ENCODE results near the gene ZMYND8.
A peak's percentile ranks its signal among the peaks of the same experiment; 100 is the strongest.

The ZMYND8 gene

DNA sequence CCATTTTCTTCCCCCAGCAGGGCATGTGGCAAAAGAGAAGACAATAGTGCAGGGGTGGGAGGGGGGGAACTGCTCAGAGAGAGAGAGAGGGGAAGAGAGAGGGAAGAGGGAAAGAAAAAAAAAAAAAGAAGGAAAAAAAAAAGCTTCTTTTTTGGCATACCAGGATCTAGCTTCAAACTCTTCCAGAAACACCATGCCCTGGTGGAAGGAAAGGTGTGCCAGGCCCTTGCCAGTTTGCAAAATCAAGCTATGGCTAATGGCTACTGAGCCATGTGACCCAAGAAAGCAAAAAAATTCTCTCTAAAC lies 326 bp downstream of the ZMYND8 start:
- H3K27me3 ChIP-seq (ENCODE audit: insufficient read depth, low read length), result no peaks in the 10 kb centered on the region
- no peaks in the 10 kb centered on the region for H3K9me3 ChIP-seq (ENCODE audit: insufficient read depth, low read depth, low read length)
- peak overlapping the region; percentile 84; the same call in 1 of the 2 replicates for H3K9ac ChIP-seq (ENCODE audit: low read depth, low read length)
- peaks cover 39% of the 10 kb centered on the region for H3K36me3 ChIP-seq (ENCODE audit: insufficient read depth, low read depth, low read length)
- peak overlapping the region; percentile 99 for H3K27ac ChIP-seq (ENCODE audit: low read length)
- peak overlapping the region; percentile 47 for H3K4me3 ChIP-seq (ENCODE audit: low read length)
- peaks cover 97% of the 10 kb centered on the region for H3K4me1 ChIP-seq (ENCODE audit: insufficient read depth, low read length)

- Histone ChIP-seq H3K27ac (ENCODE audit: low read length) (peak overlapping the region; percentile 41), H3K4me1 (ENCODE audit: insufficient read depth, low read length) (peaks cover 97% of the 10 kb centered on the region), H3K4me3 (ENCODE audit: low read length) (peak overlapping the region; percentile 45), H3K27me3 (ENCODE audit: insufficient read depth, low read length) (no peaks in the 10 kb centered on the region), H3K36me3 (ENCODE audit: insufficient read depth, low read depth, low read length) (peaks cover 39% of the 10 kb centered on the region), H3K9me3 (ENCODE audit: insufficient read depth, low read depth, low read length) (no peaks in the 10 kb centered on the region), H3K9ac (ENCODE audit: low read depth, low read length) (peak overlapping the region; percentile 84; the same call in 1 of the 2 replicates)
Observed at GRCh38 chr20:47355489-47356219, 845 bp downstream of the ZMYND8 start.

GRCh38 chr20:47354714-47355488 lies 1.6 kb downstream of the ZMYND8 start:
- Histone ChIP-seq H3K9ac (ENCODE audit: low read depth, low read length) (peak overlapping the region; percentile 84; the same call in 1 of the 2 replicates), H3K36me3 (ENCODE audit: insufficient read depth, low read depth, low read length) (peaks cover 33% of the 10 kb centered on the region), H3K27me3 (ENCODE audit: insufficient read depth, low read length) (no peaks in the 10 kb centered on the region), H3K27ac (ENCODE audit: low read length) (peak overlapping the region; percentile 41), H3K4me1 (ENCODE audit: insufficient read depth, low read length) (peaks cover 97% of the 10 kb centered on the region), H3K4me3 (ENCODE audit: low read length) (peak overlapping the region; percentile 45), H3K9me3 (ENCODE audit: insufficient read depth, low read depth, low read length) (no peaks in the 10 kb centered on the region)

DNA sequence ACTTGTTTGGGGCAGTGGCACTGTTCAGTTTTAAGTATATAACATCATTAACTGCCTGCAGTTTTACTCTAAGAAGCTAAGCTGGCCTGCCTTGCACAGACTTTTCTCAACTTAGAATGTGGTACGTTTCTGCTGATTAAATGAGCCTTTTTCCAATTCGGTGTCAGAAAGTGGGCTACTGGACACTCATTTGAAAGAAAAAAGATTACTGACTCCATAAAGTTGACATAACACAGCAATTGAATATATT lies 2.1 kb downstream of the ZMYND8 start:
- peak overlapping the region; percentile 45 for H3K4me3 ChIP-seq (ENCODE audit: low read length)
- H3K4me1 ChIP-seq (ENCODE audit: insufficient read depth, low read length), result peaks cover 97% of the 10 kb centered on the region
- peak overlapping the region; percentile 41 for H3K27ac ChIP-seq (ENCODE audit: low read length)

DNA sequence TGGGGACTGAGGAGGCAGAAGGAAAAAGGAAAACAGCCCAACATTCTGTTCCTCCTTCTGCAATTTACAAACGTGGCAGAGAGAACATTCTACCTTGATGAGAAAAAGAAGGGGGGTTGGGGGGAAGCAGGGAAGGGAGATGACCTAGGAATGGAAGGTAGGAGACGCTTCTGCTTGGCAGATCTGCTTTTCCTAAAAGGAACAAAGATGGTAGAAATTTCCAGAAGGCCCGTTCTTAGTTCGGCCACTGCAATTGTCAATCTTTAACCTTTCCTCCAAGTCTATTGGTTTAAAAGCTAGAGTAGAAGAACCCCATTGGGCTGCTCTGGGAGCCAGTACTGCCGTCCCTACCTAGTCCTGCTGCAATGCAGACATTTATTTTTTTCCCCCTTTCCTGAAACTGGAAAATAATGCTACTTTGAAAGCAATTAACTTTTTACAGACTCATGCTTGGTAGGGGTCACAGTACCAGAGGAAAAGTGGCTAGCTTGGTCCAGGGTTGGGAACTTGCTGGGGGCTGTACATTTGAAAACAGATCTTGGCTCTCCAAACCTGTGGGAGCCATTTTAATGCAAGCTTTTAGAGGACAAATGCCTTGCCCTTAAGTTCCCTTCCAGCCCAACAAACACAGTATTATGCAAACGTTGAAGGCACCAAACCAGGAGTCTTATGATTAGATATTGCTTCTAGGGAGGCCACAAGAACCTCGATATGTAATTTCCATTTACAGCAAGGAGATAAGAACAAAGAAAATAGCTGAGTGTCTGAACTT lies 2.6 kb downstream of the ZMYND8 start:
- H3K36me3 ChIP-seq (ENCODE audit: insufficient read depth, low read depth, low read length), result peaks cover 36% of the 10 kb centered on the region
- H3K4me1 ChIP-seq (ENCODE audit: insufficient read depth, low read length), result peaks cover 97% of the 10 kb centered on the region
- no peaks in the 10 kb centered on the region for H3K9me3 ChIP-seq (ENCODE audit: insufficient read depth, low read depth, low read length)
- peak overlapping the region; percentile 41 for H3K27ac ChIP-seq (ENCODE audit: low read length)
- no peaks in the 10 kb centered on the region for H3K27me3 ChIP-seq (ENCODE audit: insufficient read depth, low read length)
- peak overlapping the region; percentile 84 for H3K9ac ChIP-seq (ENCODE audit: low read depth, low read length)
- peak overlapping the region; percentile 45 for H3K4me3 ChIP-seq (ENCODE audit: low read length)

More for the DNA sequence above, 2.1 kb downstream of the ZMYND8 start:
- peaks cover 33% of the 10 kb centered on the region for H3K36me3 ChIP-seq (ENCODE audit: insufficient read depth, low read depth, low read length)
- no peaks in the 10 kb centered on the region for H3K9me3 ChIP-seq (ENCODE audit: insufficient read depth, low read depth, low read length)
- no peaks in the 10 kb centered on the region for H3K27me3 ChIP-seq (ENCODE audit: insufficient read depth, low read length)
- peak overlapping the region; percentile 84; the same call in 1 of the 2 replicates for H3K9ac ChIP-seq (ENCODE audit: low read depth, low read length)

DNA sequence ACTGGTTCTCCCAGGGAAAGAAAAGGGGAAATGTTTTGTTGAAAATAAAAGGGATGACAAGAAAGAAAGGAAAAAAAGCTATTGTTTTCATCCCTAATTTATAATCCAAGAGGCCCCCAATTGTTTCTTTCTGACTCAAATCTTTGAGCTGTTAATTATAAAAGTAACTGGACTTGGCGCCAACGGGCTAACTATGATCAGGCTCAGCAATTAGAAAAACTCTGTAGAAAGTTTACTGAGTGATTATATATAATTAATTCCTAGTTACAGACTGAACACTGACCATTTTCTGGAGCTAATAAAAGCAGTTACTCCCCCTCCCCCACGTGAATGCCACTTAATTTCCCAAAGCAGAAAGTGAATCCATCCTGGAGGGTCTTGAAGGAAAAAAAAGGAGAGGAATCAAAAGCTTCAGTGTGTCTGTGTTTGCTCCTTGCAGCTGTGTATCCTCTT lies 3.2 kb downstream of the ZMYND8 start:
- peaks cover 40% of the 10 kb centered on the region for H3K36me3 ChIP-seq (ENCODE audit: insufficient read depth, low read depth, low read length)
- peak overlapping the region; percentile 84 for H3K9ac ChIP-seq (ENCODE audit: low read depth, low read length)
- H3K4me3 ChIP-seq (ENCODE audit: low read length), result peak overlapping the region; percentile 45; the same call in 1 of the 2 replicates
- H3K9me3 ChIP-seq (ENCODE audit: insufficient read depth, low read depth, low read length), result no peaks in the 10 kb centered on the region
- no peaks in the 10 kb centered on the region for H3K27me3 ChIP-seq (ENCODE audit: insufficient read depth, low read length)
- peaks cover 97% of the 10 kb centered on the region for H3K4me1 ChIP-seq (ENCODE audit: insufficient read depth, low read length)
- peak overlapping the region; percentile 95 for H3K27ac ChIP-seq (ENCODE audit: low read length)

DNA sequence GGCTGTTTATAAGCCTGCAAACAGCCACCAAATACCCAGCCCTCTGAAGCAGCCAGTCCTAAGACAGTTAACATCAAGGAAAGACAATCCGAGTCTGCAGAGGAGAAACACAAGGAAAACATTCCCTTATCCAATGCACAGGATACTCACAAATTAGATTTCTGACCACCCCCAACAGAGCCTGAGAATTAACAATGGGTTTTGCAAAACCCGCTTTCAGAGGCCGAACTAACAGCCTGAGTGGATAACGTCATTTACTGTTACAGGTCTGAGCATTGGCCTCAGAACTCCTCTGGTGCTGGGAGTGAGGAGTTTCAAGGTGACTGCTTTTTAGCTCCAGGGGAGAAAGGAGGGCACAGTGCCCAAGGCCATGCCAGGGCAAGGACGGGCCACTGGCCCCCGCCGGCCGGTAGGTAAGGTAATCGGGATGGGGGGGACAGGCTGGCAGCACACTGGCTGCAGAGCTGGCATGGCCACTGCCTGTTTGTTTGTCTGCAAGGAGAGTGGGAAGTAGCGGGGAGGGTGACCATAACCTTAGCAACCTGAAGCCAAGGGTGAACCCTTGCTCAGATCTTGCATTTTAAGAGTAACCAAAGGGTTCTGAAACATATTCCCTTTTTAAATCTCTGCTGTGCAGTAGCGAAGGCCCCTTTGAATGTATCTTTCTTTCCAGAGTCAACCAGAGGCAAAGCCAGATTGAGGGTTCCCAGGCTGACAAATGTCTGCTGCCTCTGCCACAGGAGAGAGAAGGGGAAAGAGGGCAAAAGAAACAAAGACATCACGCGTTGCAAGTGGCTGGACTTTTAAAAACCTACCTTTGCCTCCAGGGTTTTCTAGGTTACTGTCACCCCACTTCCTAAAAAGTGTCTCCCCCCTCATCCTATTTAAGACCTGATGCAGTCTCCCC lies 3.9 kb downstream of the ZMYND8 start:
- Histone ChIP-seq H3K9ac (ENCODE audit: low read depth, low read length) (peak overlapping the region; percentile 84; the same call in 1 of the 2 replicates), H3K27ac (ENCODE audit: low read length) (peak overlapping the region; percentile 95), H3K4me3 (ENCODE audit: low read length) (peak overlapping the region; percentile 45; the same call in 1 of the 2 replicates), H3K4me1 (ENCODE audit: insufficient read depth, low read length) (peaks cover 98% of the 10 kb centered on the region), H3K9me3 (ENCODE audit: insufficient read depth, low read depth, low read length) (no peaks in the 10 kb centered on the region), H3K27me3 (ENCODE audit: insufficient read depth, low read length) (no peaks in the 10 kb centered on the region), H3K36me3 (ENCODE audit: insufficient read depth, low read depth, low read length) (peaks cover 40% of the 10 kb centered on the region)

DNA sequence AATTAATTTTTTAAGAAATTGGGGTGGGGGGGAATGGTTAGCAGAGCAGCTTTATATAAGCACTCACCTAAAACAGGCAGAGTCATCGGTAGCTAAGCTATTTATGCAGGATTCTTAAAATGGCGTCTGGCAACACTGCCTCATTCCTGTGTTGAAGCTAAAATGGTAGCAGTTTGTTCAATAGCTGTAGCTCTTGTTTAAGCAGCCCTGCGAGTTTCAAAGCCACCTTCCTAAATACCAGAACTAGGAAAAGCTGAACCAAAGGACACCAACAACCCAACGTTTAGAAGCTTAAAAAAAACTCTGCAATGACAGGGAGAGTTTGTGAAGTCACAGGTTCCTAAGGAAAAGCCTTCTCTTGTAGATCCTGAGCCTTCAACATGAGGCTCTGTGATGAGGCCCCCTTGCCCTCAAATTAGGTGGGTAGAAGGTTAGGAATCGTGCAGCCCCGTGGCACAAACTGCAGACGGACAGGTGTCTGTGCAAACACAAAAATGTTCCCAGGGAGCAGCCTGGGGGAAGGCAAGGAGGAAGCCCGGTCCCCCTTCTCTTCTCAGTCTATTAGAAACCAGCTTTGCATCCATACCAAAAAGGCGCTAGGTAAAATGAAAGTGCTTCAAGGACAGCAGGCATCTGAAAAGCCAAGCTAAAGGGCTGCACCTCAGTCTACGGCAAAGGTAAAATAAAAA lies 4.7 kb downstream of the ZMYND8 start:
- Histone ChIP-seq H3K9me3 (ENCODE audit: insufficient read depth, low read depth, low read length) (no peaks in the 10 kb centered on the region), H3K9ac (ENCODE audit: low read depth, low read length) (peak overlapping the region; percentile 84; the same call in 1 of the 2 replicates), H3K27ac (ENCODE audit: low read length) (peak overlapping the region; percentile 95), H3K4me3 (ENCODE audit: low read length) (peak overlapping the region; percentile 32), H3K4me1 (ENCODE audit: insufficient read depth, low read length) (peaks cover 98% of the 10 kb centered on the region), H3K36me3 (ENCODE audit: insufficient read depth, low read depth, low read length) (peaks cover 46% of the 10 kb centered on the region), H3K27me3 (ENCODE audit: insufficient read depth, low read length) (no peaks in the 10 kb centered on the region)

GRCh38 chr20:47350691-47351545 lies 5.6 kb downstream of the ZMYND8 start:
- Histone ChIP-seq H3K27ac (ENCODE audit: low read length) (peak overlapping the region; percentile 95), H3K36me3 (ENCODE audit: insufficient read depth, low read depth, low read length) (peaks cover 54% of the 10 kb centered on the region), H3K9ac (ENCODE audit: low read depth, low read length) (peak overlapping the region; percentile 84; the same call in 1 of the 2 replicates), H3K4me1 (ENCODE audit: insufficient read depth, low read length) (peaks cover 92% of the 10 kb centered on the region), H3K27me3 (ENCODE audit: insufficient read depth, low read length) (no peaks in the 10 kb centered on the region), H3K4me3 (ENCODE audit: low read length) (peak overlapping the region; percentile 32), H3K9me3 (ENCODE audit: insufficient read depth, low read depth, low read length) (no peaks in the 10 kb centered on the region)

DNA sequence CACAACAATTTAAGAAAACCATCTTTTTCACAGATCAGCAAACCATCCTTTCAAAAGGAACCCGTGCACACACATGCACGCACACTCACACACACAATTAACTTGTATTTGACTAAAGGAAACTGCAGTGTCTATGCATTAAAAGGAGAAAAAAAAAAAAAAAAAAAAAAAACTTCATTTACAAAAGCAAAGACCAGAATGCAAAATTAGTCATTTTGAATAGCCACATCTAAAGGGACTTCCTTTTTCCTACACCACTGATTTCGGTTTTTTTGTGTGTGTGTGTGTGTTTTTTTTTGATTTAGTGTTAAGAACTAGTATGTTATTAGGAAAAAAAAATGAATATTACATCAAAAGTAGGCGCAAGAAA lies 6.3 kb downstream of the ZMYND8 start:
- Histone ChIP-seq H3K9me3 (ENCODE audit: insufficient read depth, low read depth, low read length) (no peaks in the 10 kb centered on the region), H3K36me3 (ENCODE audit: insufficient read depth, low read depth, low read length) (peaks cover 54% of the 10 kb centered on the region), H3K4me3 (ENCODE audit: low read length) (peak overlapping the region; percentile 32), H3K27ac (ENCODE audit: low read length) (peak overlapping the region; percentile 95), H3K9ac (ENCODE audit: low read depth, low read length) (peak overlapping the region; percentile 84; the same call in 1 of the 2 replicates), H3K4me1 (ENCODE audit: insufficient read depth, low read length) (peaks cover 85% of the 10 kb centered on the region), H3K27me3 (ENCODE audit: insufficient read depth, low read length) (no peaks in the 10 kb centered on the region)
